SK-N-SH treated with all-trans-retinoic acid at 6 μM for 48 hours (cell line): ENCODE data around the gene FBXL17.

ENCODE experiments used
- ATAC-seq: fragments of 200-7000 bp; cut with Tn5 transposase; 3 replicates; pipeline ENCODE4 v1.9.1; 2020; ENCODE audit warnings: mild to moderate bottlenecking, moderate library complexity
- ARNTL ChIP-seq: fragments of 450-650 bp; formaldehyde crosslinking; IDR thresholded peaks from 2 replicates; pipeline ENCODE4 v1.5.0; 2020; ENCODE audit warnings: low read depth, mild to moderate bottlenecking, moderate library complexity, borderline replicate concordance
- BACH2 ChIP-seq: fragments of 250-450 bp; sonication (Bioruptor Pico); IDR thresholded peaks from 2 replicates; pipeline ENCODE4 v1.9.0; 2021; ENCODE audit warnings: mild to moderate bottlenecking, borderline replicate concordance
- CSDC2 ChIP-seq: fragments of 250-450 bp; sonication (Bioruptor Pico); IDR thresholded peaks from 2 replicates; pipeline ENCODE4 v1.5.0; 2020; ENCODE audit warnings: mild to moderate bottlenecking, moderate library complexity
- CSRNP3 ChIP-seq: fragments of 250-450 bp; sonication (Bioruptor Pico); IDR thresholded peaks from 2 replicates; pipeline ENCODE4 v1.5.1; 2021; ENCODE audit warnings: mild to moderate bottlenecking, moderate library complexity
- ESRRG ChIP-seq: fragments of 250-450 bp; sonication (Bioruptor Pico); IDR thresholded peaks from 2 replicates; pipeline ENCODE4 v1.6.1; 2021; ENCODE audit warnings: mild to moderate bottlenecking
- ISL1 ChIP-seq: fragments of 250-450 bp; sonication (Bioruptor Pico); IDR thresholded peaks from 2 replicates; pipeline ENCODE4 v2.1.2; 2022; ENCODE audit warnings: mild to moderate bottlenecking, moderate library complexity
- OSR1 ChIP-seq: fragments of 250-450 bp; sonication (Bioruptor Pico); IDR thresholded peaks from 2 replicates; pipeline ENCODE4 v1.8.0; 2022; ENCODE audit warnings: moderate library complexity, mild to moderate bottlenecking, inconsistent platforms
- PATZ1 ChIP-seq: fragments of 250-450 bp; sonication (Bioruptor Pico); IDR thresholded peaks from 2 replicates; pipeline ENCODE4 v1.8.0; 2020; ENCODE audit warnings: mild to moderate bottlenecking, moderate library complexity, borderline replicate concordance
- POU6F1 ChIP-seq: fragments of 250-450 bp; sonication (Bioruptor Pico); IDR thresholded peaks from 2 replicates; pipeline ENCODE4 v1.8.0; 2021; ENCODE audit warnings: low read depth, mild to moderate bottlenecking, moderate library complexity, borderline replicate concordance
- PPARA ChIP-seq: fragments of 250-450 bp; sonication (Bioruptor Pico); IDR thresholded peaks from 2 replicates; pipeline ENCODE4 v1.5.0; 2020; ENCODE audit warnings: mild to moderate bottlenecking, borderline replicate concordance
- RARB ChIP-seq: fragments of 250-450 bp; sonication (Bioruptor Pico); IDR thresholded peaks from 2 replicates; pipeline ENCODE4 v1.8.0; 2021; ENCODE audit warnings: mild to moderate bottlenecking, moderate library complexity
- TCF4 ChIP-seq: fragments of 250-450 bp; sonication (Bioruptor Pico); IDR thresholded peaks from 2 replicates; pipeline ENCODE4 v1.8.0; 2021; ENCODE audit warnings: mild to moderate bottlenecking, moderate library complexity, borderline replicate concordance
- TOX ChIP-seq: fragments of 250-450 bp; sonication (Bioruptor Pico); IDR thresholded peaks from 2 replicates; pipeline ENCODE4 v1.8.0; 2021; ENCODE audit warnings: mild to moderate bottlenecking, moderate library complexity, borderline replicate concordance
- ZC3H10 ChIP-seq: fragments of 250-450 bp; sonication (Bioruptor Pico); IDR thresholded peaks from 2 replicates; pipeline ENCODE4 v1.5.1; 2021; ENCODE audit warnings: mild to moderate bottlenecking, moderate library complexity
- ZFP3 ChIP-seq: fragments of 250-450 bp; sonication (Bioruptor Pico); IDR thresholded peaks from 2 replicates; pipeline ENCODE4 v1.5.0; 2020; ENCODE audit warnings: mild to moderate bottlenecking, moderate library complexity
- ZFP30 ChIP-seq: fragments of 450-650 bp; formaldehyde crosslinking; IDR thresholded peaks from 2 replicates; pipeline ENCODE4 v1.5.0; 2022; ENCODE audit warnings: mild to moderate bottlenecking, moderate library complexity
- ZNF565 ChIP-seq: fragments of 450-650 bp; formaldehyde crosslinking; conservative IDR thresholded peaks from 2 replicates; pipeline ENCODE4 v1.5.0; 2020; ENCODE audit warnings: low read depth, mild to moderate bottlenecking, moderate library complexity
- ZNF70 ChIP-seq: fragments of 450-650 bp; formaldehyde crosslinking; IDR thresholded peaks from 2 replicates; pipeline ENCODE4 v1.5.0; 2020; ENCODE audit warnings: mild to moderate bottlenecking, moderate library complexity
- ZNF8 ChIP-seq: fragments of 450-650 bp; formaldehyde crosslinking; IDR thresholded peaks from 2 replicates; pipeline ENCODE4 v1.5.0; 2020; ENCODE audit warnings: mild to moderate bottlenecking, moderate library complexity
- TF ChIP-seq, protein P1 (sequence below): fragments of 250-450 bp; sonication (Bioruptor Pico); IDR thresholded peaks from 2 replicates; pipeline ENCODE4 v1.5.0; 2020; ENCODE audit warnings: mild to moderate bottlenecking, moderate library complexity

Gene FBXL17

DNA sequence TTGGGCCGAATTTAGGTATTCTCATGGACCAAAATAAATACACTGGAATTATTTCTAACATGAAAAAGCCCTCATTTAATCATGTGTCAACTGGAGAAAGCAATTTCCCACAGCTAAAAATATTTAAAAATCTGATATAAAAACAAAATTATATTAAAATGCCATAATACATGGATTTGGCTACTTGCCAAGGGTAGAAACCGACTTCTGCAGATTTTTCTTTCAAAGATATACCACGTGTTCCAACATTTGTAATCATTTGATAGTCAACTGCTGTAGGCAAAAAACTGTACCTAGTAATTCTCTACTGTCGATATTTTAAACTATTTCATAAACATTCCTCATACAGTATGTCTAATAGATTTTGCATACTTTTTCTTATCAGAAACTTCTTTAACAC is 237.6 kb downstream of the FBXL17 start:
- ATAC-seq = no peak
- TF ChIP-seq ESRRG (CRISPR knock-in tag) (no peak), TOX (CRISPR knock-in tag) (no peak), PATZ1 (CRISPR knock-in tag) (no peak), ZNF70 (CRISPR knock-in tag) (no peak), ZFP30 (CRISPR knock-in tag) (no peak), ZC3H10 (CRISPR knock-in tag) (no peak), CSDC2 (CRISPR knock-in tag) (no peak), RARB (CRISPR knock-in tag) (no peak), CSRNP3 (no peak), OSR1 (CRISPR knock-in tag) (no peak), TCF4 (CRISPR knock-in tag) (0 out of 2 replicates have a peak, but pooled peaks have one; percentile 19), BACH2 (CRISPR knock-in tag) (no peak), ZNF8 (CRISPR knock-in tag) (peak; percentile 77), PPARA (CRISPR knock-in tag) (no peak), ZNF565 (no peak), ZFP3 (no peak), ISL1 (CRISPR knock-in tag) (0 out of 2 replicates have a peak, but pooled peaks have one; percentile 24)
- TF ChIP-seq, protein P1, sequence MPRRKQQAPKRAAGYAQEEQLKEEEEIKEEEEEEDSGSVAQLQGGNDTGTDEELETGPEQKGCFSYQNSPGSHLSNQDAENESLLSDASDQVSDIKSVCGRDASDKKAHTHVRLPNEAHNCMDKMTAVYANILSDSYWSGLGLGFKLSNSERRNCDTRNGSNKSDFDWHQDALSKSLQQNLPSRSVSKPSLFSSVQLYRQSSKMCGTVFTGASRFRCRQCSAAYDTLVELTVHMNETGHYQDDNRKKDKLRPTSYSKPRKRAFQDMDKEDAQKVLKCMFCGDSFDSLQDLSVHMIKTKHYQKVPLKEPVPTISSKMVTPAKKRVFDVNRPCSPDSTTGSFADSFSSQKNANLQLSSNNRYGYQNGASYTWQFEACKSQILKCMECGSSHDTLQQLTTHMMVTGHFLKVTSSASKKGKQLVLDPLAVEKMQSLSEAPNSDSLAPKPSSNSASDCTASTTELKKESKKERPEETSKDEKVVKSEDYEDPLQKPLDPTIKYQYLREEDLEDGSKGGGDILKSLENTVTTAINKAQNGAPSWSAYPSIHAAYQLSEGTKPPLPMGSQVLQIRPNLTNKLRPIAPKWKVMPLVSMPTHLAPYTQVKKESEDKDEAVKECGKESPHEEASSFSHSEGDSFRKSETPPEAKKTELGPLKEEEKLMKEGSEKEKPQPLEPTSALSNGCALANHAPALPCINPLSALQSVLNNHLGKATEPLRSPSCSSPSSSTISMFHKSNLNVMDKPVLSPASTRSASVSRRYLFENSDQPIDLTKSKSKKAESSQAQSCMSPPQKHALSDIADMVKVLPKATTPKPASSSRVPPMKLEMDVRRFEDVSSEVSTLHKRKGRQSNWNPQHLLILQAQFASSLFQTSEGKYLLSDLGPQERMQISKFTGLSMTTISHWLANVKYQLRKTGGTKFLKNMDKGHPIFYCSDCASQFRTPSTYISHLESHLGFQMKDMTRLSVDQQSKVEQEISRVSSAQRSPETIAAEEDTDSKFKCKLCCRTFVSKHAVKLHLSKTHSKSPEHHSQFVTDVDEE (CRISPR knock-in tag) = no peak

DNA sequence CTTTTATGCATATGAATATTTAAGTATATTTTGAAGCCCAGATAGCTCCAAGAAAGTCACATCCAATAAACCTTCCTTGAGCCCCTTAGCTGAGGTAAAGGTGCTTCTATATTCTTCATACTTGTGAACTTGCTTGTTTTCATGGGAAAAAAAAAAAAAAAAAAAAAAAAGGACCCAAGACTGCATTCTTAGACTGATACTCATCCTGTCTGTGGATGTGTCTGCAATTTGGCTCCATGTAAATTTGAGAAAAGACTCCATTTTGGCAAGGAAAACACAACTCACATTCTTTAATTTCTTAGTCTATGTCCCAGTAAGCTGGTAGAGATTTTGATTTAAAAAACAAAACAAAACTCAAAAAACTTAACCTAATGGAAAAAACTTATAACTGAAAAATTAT is 238.3 kb downstream of the FBXL17 start:
- TF ChIP-seq, protein P1 (CRISPR knock-in tag) = no peak
- TF ChIP-seq ISL1 (CRISPR knock-in tag) = 0 out of 2 replicates have a peak, but pooled peaks have one; percentile 17
- ATAC-seq = 0 out of 3 replicates have a peak, but pooled peaks have one; percentile 21

DNA sequence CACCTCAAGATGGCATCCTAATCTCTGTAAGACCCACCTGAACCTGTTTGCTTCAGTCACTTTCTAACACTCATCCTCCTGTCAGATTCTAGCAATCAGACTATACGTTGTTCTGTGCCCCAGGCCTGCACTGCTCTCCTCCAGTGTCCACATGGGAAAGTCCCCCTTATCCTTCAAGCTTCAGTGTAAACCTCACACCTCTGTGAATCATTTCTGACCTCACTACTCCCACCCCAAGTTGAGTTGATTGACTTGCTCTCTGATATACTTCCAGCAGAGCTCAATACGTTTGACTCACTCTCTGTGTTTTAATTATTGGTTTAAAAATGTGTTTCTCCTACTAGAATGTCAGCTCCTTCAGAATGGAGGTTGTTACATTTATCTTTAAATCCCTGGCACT is 240.2 kb downstream of the FBXL17 start:
- ATAC-seq = no peak
- TF ChIP-seq ZFP30 (CRISPR knock-in tag) (no peak), ARNTL (no peak)
- TF ChIP-seq, all 23 proteins: peak for 0

DNA sequence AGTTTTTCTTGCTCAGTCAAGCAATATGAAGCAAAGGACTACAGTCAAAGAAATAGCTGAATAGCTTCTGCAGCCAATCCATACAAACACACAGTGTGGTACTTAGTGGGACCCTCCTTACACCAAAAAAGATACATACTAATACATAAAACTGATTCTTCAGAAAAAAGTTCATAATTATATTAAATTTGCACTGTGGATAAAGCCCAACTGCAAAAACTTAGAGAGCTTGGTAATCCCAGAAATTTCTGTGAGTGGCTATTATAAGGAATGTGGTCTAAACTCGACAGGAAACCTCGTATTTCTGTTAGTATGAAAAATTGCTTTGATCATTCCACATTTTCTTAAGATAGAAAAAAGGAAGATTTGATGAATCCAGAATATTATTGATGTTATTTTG is 245.4 kb downstream of the FBXL17 start:
- ATAC-seq = no peak
- TF ChIP-seq TCF4 (CRISPR knock-in tag) (no peak), POU6F1 (no peak)
